K562 (cell line): Measurements from ENCODE around the gene SRP72. TPM values are rescaled to one million over a fixed set of nuclear protein-coding genes. Genes with fewer than 3 reads are reported as not detected.

Source experiments
- ARID3B ChIP-seq: fragments of 250-450 bp; sonication (Bioruptor Pico); IDR thresholded peaks from 2 replicates; pipeline ENCODE4 v1.4.0; 2020; ENCODE audit warnings: borderline replicate concordance
- CBFA2T2 ChIP-seq: fragments of 450-650 bp; conservative IDR thresholded peaks from 2 replicates; pipeline ENCODE4 v1.6.1; 2017; ENCODE audit warnings: mild to moderate bottlenecking
- CEBPB ChIP-seq: fragments of 450-650 bp; IDR thresholded peaks from 2 replicates; pipeline ENCODE4 v1.6.1; 2016; ENCODE audit warnings: missing genetic modification characterization, missing compliant biosample characterization
- CREB3 ChIP-seq: fragments of 450-650 bp; conservative IDR thresholded peaks from 2 replicates; pipeline ENCODE4 v1.6.1; 2016; ENCODE audit warnings: missing genetic modification characterization, low read depth, mild to moderate bottlenecking, missing compliant biosample characterization, moderate library complexity
- DDX20 ChIP-seq: fragments of 450-650 bp; IDR thresholded peaks from 2 replicates; pipeline ENCODE4 v1.6.1; 2016; ENCODE audit warnings: missing genetic modification characterization, low read depth, mild to moderate bottlenecking, missing compliant biosample characterization, moderate library complexity
- JUN ChIP-seq, 2 experiments: sonication (generic) in 1 of 2; formaldehyde crosslinking in 1 of 2; IDR thresholded peaks; 2 replicates each; pipeline versions ENCODE4 v1.6.1 to v1.8.0; 2012 to 2022; ENCODE audit warnings: borderline replicate concordance in 2 of 2, mild to moderate bottlenecking in 2 of 2, improper control_type of control experiment in 1 of 2, low read depth in 1 of 2, low read length in 1 of 2, missing genetic modification reagents in 1 of 2
- NFIX ChIP-seq: fragments of 250-450 bp; sonication (Bioruptor Pico); IDR thresholded peaks from 2 replicates; pipeline ENCODE4 v1.4.0; 2020; ENCODE audit warnings: low read depth, mild to moderate bottlenecking, moderate library complexity
- REST ChIP-seq, 2 experiments: fragments of 450-650 bp; formaldehyde crosslinking in 1 of 2; IDR thresholded peaks; 2 replicates each; pipeline versions ENCODE4 v1.4.0 to v1.6.1; 2014 to 2020; ENCODE audit warnings: mild to moderate bottlenecking in 2 of 2, borderline replicate concordance in 1 of 2, low read depth in 1 of 2
- ZKSCAN8 ChIP-seq: fragments of 200-800 bp; sonication (Bioruptor generic); IDR thresholded peaks from 2 replicates; pipeline ENCODE4 v1.6.1; 2016; ENCODE audit warnings: missing genetic modification characterization, missing compliant biosample characterization
- polyA plus RNA-seq, 8 experiments: library from polyadenylated mRNA; depleted of rRNA in 4 of 8; stranded (reverse) in 5 of 8; unstranded in 3 of 8; fragments of >200 nt; fragmentation: Nextera tagmentation in 2 of 8; fragmentation: Illumina TruSeq in 1 of 8; extraction: Ambion mirVana in 2 of 8; extraction: Trizol in 1 of 8; gene quantifications; 2 replicates each; pipeline versions ENCODE4 v1.2.1 to v1.2.3, GENCODE V29; 2011 to 2014; ENCODE audit warnings: inconsistent platforms in 1 of 8, missing spikeins in 1 of 8
- total RNA-seq, 7 experiments: library from RNA; depleted of rRNA in 6 of 7; stranded (reverse); fragments of >200 nt in 6 of 7; fragmentation: Illumina TruSeq in 2 of 7; extraction: Trizol in 2 of 7; gene quantifications; 2 replicates each; pipeline versions ENCODE4 v1.2.1 to v1.2.3, GENCODE V29; 2011 to 2021; ENCODE audit warnings: low replicate concordance in 1 of 7
- TF ChIP-seq, protein P1 (sequence below): sonication (generic); formaldehyde crosslinking; IDR thresholded peaks from 2 replicates; pipeline ENCODE4 v1.8.0; 2022; ENCODE audit warnings: mild to moderate bottlenecking, missing genetic modification reagents
- TF ChIP-seq, protein P2 (sequence below): fragments of 250-450 bp; sonication (Bioruptor Pico); IDR thresholded peaks from 2 replicates; pipeline ENCODE4 v1.8.0; 2021; ENCODE audit warnings: borderline replicate concordance, mild to moderate bottlenecking, moderate library complexity; ENCODE audit not compliant: poor library complexity, severe bottlenecking

SRP72 gene
- total and polyA plus RNA-seq, 9 of the 15 experiments (the other 6 are each of a cell fraction or from before 2014, with no cell fraction given), result 124 to 341 (median 202) TPM

GRCh38 chr4:56435140-56435926, 32.1 kb upstream of the SRP72 start, which contains the start of gene PPAT (continued):
- TF ChIP-seq CREB3 (tag) (peak; percentile 33; the same call in 1 of the 2 replicates), ARID3B (CRISPR knock-in tag) (no peak), JUN (IDR thresholded peaks at IDR 0.05; ENCODE audit: borderline replicate concordance, low read depth, low read length) (peak; percentile 40; the same call in 1 of the 2 replicates), JUN (CRISPR knock-in tag; IDR thresholded peaks at IDR 0.05; ENCODE audit: borderline replicate concordance) (peak; percentile 46; the same call in 1 of the 2 replicates), CEBPB (tag) (no peak), REST (IDR thresholded peaks at IDR 0.05; ENCODE audit: borderline replicate concordance) (no peak), REST (CRISPR knock-in tag; IDR thresholded peaks at IDR 0.05; ENCODE audit: low read depth) (no peak), DDX20 (tag) (no peak), CBFA2T2 (no peak), ZKSCAN8 (CRISPR knock-in tag) (no peak), NFIX (CRISPR knock-in tag) (no peak)
- TF ChIP-seq, protein P1, sequence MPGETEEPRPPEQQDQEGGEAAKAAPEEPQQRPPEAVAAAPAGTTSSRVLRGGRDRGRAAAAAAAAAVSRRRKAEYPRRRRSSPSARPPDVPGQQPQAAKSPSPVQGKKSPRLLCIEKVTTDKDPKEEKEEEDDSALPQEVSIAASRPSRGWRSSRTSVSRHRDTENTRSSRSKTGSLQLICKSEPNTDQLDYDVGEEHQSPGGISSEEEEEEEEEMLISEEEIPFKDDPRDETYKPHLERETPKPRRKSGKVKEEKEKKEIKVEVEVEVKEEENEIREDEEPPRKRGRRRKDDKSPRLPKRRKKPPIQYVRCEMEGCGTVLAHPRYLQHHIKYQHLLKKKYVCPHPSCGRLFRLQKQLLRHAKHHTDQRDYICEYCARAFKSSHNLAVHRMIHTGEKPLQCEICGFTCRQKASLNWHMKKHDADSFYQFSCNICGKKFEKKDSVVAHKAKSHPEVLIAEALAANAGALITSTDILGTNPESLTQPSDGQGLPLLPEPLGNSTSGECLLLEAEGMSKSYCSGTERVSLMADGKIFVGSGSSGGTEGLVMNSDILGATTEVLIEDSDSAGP (CRISPR knock-in tag), result no peak
- TF ChIP-seq, protein P2, sequence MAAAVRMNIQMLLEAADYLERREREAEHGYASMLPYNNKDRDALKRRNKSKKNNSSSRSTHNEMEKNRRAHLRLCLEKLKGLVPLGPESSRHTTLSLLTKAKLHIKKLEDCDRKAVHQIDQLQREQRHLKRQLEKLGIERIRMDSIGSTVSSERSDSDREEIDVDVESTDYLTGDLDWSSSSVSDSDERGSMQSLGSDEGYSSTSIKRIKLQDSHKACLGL, result peak; percentile 45
